Measurements from ENCODE around the gene MCM8.

GRCh38 chr20:6046432-6046831 is 96.0 kb downstream of the MCM8 start:
- no peak for TF ChIP-seq POLR2AphosphoS5 (IDR thresholded peaks at IDR 0.05; ENCODE audit: low read depth)
- TF ChIP-seq, protein P1, sequence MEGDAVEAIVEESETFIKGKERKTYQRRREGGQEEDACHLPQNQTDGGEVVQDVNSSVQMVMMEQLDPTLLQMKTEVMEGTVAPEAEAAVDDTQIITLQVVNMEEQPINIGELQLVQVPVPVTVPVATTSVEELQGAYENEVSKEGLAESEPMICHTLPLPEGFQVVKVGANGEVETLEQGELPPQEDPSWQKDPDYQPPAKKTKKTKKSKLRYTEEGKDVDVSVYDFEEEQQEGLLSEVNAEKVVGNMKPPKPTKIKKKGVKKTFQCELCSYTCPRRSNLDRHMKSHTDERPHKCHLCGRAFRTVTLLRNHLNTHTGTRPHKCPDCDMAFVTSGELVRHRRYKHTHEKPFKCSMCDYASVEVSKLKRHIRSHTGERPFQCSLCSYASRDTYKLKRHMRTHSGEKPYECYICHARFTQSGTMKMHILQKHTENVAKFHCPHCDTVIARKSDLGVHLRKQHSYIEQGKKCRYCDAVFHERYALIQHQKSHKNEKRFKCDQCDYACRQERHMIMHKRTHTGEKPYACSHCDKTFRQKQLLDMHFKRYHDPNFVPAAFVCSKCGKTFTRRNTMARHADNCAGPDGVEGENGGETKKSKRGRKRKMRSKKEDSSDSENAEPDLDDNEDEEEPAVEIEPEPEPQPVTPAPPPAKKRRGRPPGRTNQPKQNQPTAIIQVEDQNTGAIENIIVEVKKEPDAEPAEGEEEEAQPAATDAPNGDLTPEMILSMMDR (IDR thresholded peaks at IDR 0.05; ENCODE audit: insufficient read depth, low read length) = no peak
- TF ChIP-seq SPI1 (IDR thresholded peaks at IDR 0.05; ENCODE audit: borderline replicate concordance, low read depth) = no peak
- TF ChIP-seq, protein P2, sequence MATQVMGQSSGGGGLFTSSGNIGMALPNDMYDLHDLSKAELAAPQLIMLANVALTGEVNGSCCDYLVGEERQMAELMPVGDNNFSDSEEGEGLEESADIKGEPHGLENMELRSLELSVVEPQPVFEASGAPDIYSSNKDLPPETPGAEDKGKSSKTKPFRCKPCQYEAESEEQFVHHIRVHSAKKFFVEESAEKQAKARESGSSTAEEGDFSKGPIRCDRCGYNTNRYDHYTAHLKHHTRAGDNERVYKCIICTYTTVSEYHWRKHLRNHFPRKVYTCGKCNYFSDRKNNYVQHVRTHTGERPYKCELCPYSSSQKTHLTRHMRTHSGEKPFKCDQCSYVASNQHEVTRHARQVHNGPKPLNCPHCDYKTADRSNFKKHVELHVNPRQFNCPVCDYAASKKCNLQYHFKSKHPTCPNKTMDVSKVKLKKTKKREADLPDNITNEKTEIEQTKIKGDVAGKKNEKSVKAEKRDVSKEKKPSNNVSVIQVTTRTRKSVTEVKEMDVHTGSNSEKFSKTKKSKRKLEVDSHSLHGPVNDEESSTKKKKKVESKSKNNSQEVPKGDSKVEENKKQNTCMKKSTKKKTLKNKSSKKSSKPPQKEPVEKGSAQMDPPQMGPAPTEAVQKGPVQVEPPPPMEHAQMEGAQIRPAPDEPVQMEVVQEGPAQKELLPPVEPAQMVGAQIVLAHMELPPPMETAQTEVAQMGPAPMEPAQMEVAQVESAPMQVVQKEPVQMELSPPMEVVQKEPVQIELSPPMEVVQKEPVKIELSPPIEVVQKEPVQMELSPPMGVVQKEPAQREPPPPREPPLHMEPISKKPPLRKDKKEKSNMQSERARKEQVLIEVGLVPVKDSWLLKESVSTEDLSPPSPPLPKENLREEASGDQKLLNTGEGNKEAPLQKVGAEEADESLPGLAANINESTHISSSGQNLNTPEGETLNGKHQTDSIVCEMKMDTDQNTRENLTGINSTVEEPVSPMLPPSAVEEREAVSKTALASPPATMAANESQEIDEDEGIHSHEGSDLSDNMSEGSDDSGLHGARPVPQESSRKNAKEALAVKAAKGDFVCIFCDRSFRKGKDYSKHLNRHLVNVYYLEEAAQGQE (IDR thresholded peaks at IDR 0.05; ENCODE audit: insufficient replicate concordance, low read depth) = no peak
- TF ChIP-seq GABPA (IDR thresholded peaks at IDR 0.05; ENCODE audit: low read depth) = no peak

All from HL-60 (cell line).